HL-60 (cell line): ENCODE measurements around the gene TGM5.

ENCODE experiments used
- DNase-seq, 2 experiments: peaks; one replicate each; pipeline ENCODE4 v3.0.0-alpha.2; 2010 to 2020; ENCODE audit warnings: low read depth in 1 of 2, low spot score in 1 of 2
- H3K27ac ChIP-seq: fragments of 250-450 bp; sonication (Bioruptor Pico); replicated peaks from 2 replicates; pipeline ENCODE4 v1.5.1; 2020; ENCODE audit warnings: mild to moderate bottlenecking, moderate library complexity
- H3K27me3 ChIP-seq: fragments of 250-450 bp; sonication (Bioruptor Pico); 2 replicates; pipeline ENCODE4 v1.5.1; 2021; ENCODE audit warnings: mild to moderate bottlenecking, moderate library complexity; ENCODE audit not compliant: insufficient read depth, poor library complexity, severe bottlenecking
- H3K4me3 ChIP-seq: replicated peaks from 2 replicates; pipeline ENCODE4 v1.5.1; 2011; ENCODE audit warnings: mild to moderate bottlenecking, control low read depth, low read length; ENCODE audit not compliant: insufficient read depth
- GABPA ChIP-seq: IDR thresholded peaks from 2 replicates; pipeline ENCODE4 v1.6.1; 2012; ENCODE audit warnings: low read depth
- POLR2AphosphoS5 ChIP-seq: IDR thresholded peaks from 2 replicates; pipeline ENCODE4 v1.6.1; 2012; ENCODE audit warnings: low read depth
- SPI1 ChIP-seq: IDR thresholded peaks from 2 replicates; pipeline ENCODE4 v1.6.1; 2012; ENCODE audit warnings: low read depth, mild to moderate bottlenecking, borderline replicate concordance
- TF ChIP-seq, protein P1 (sequence below): IDR thresholded peaks from 2 replicates; pipeline ENCODE4 v1.6.1; 2012; ENCODE audit warnings: low read depth; ENCODE audit not compliant: insufficient replicate concordance
- TF ChIP-seq, protein P2 (sequence below): IDR thresholded peaks from one replicate; pipeline ENCODE4 v1.5.1; 2011; ENCODE audit warnings: low read length, control low read depth, inconsistent platforms; ENCODE audit not compliant: insufficient read depth

Gene TGM5

DNA sequence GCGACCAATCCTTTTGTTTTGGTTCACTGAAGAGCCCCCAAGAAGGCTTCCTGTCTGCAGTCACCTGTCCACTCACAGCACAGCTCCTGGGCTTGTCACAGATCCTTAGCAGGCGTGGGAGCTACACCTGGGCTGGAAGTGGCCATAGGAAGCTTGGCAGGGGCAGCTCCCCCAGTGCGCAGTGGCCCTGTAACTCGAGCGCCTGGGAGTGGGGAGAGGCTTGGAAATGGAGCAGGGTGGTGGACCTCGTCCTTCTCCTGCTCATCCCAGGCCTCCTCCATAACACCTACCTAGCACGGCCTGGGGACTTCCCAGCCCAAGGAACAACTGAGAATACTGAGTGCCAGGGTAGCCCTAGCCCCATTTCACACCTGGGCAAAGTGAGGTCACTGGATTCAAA, 19.3 kb upstream of the TGM5 start:
- Histone ChIP-seq H3K27me3 (no peaks in the 10 kb centered on the region), H3K27ac (no peak overlapping the region), H3K4me3 (no peak overlapping the region)
- DNase-seq: no peak
- TF ChIP-seq SPI1 (no peak), POLR2AphosphoS5 (no peak), GABPA (no peak)
- TF ChIP-seq, protein P1, sequence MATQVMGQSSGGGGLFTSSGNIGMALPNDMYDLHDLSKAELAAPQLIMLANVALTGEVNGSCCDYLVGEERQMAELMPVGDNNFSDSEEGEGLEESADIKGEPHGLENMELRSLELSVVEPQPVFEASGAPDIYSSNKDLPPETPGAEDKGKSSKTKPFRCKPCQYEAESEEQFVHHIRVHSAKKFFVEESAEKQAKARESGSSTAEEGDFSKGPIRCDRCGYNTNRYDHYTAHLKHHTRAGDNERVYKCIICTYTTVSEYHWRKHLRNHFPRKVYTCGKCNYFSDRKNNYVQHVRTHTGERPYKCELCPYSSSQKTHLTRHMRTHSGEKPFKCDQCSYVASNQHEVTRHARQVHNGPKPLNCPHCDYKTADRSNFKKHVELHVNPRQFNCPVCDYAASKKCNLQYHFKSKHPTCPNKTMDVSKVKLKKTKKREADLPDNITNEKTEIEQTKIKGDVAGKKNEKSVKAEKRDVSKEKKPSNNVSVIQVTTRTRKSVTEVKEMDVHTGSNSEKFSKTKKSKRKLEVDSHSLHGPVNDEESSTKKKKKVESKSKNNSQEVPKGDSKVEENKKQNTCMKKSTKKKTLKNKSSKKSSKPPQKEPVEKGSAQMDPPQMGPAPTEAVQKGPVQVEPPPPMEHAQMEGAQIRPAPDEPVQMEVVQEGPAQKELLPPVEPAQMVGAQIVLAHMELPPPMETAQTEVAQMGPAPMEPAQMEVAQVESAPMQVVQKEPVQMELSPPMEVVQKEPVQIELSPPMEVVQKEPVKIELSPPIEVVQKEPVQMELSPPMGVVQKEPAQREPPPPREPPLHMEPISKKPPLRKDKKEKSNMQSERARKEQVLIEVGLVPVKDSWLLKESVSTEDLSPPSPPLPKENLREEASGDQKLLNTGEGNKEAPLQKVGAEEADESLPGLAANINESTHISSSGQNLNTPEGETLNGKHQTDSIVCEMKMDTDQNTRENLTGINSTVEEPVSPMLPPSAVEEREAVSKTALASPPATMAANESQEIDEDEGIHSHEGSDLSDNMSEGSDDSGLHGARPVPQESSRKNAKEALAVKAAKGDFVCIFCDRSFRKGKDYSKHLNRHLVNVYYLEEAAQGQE: no peak
- TF ChIP-seq, protein P2, sequence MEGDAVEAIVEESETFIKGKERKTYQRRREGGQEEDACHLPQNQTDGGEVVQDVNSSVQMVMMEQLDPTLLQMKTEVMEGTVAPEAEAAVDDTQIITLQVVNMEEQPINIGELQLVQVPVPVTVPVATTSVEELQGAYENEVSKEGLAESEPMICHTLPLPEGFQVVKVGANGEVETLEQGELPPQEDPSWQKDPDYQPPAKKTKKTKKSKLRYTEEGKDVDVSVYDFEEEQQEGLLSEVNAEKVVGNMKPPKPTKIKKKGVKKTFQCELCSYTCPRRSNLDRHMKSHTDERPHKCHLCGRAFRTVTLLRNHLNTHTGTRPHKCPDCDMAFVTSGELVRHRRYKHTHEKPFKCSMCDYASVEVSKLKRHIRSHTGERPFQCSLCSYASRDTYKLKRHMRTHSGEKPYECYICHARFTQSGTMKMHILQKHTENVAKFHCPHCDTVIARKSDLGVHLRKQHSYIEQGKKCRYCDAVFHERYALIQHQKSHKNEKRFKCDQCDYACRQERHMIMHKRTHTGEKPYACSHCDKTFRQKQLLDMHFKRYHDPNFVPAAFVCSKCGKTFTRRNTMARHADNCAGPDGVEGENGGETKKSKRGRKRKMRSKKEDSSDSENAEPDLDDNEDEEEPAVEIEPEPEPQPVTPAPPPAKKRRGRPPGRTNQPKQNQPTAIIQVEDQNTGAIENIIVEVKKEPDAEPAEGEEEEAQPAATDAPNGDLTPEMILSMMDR: no peak

DNA sequence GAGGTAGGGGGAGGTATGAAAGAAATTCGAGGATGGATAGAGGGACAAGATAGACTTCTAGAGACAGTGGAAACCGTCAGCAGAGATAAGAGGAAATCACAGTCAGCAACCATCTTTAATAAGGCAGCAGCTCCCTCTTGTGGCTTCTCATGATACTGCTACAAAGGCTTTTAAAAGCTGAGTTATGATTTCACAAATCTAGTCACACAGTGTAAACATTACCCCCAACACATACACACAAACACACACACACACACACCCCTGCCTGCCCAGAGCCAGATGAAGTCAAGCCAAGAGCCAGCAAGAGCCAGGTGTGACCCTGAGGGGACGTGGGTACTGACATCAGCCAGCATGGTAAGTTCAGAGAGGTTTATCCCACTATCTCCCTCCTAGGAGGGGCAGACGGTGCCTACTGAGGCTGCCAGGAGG, 18.9 kb upstream of the TGM5 start:
- Histone ChIP-seq H3K4me3 (no peak overlapping the region), H3K27ac (no peak overlapping the region), H3K27me3 (no peaks in the 10 kb centered on the region)
- peak; percentile 40; the same call in 1 of the 2 replicates for TF ChIP-seq SPI1
- TF ChIP-seq, protein P2: peak; percentile 85
- TF ChIP-seq GABPA: no peak
- peak; percentile 24 to 71 for DNase-seq

DNA sequence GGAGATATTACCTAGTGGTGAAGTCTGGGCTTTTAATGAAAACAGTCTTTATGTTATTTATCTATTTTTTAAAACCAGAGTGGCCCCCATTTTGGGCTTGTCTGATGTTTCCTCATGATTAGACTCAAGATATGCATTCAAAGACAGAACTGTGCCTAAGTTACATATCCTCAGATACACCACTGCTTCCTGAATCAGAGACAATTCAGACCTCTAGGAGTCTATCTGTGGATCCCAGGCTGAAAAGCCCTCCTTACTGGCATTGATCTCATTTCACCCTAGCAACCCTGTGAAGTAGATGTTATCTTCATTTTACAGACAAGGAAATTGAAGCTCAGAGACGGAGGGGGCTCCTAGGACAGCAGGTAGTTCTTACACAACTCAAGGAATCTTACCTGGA, 16.8 kb upstream of the TGM5 start:
- Histone ChIP-seq H3K27ac (no peak overlapping the region), H3K4me3 (no peak overlapping the region), H3K27me3 (no peaks in the 10 kb centered on the region)
- DNase-seq: no peak
- TF ChIP-seq GABPA (no peak), SPI1 (no peak), POLR2AphosphoS5 (no peak)
- TF ChIP-seq, protein P1: no peak
- TF ChIP-seq, protein P2: no peak

DNA sequence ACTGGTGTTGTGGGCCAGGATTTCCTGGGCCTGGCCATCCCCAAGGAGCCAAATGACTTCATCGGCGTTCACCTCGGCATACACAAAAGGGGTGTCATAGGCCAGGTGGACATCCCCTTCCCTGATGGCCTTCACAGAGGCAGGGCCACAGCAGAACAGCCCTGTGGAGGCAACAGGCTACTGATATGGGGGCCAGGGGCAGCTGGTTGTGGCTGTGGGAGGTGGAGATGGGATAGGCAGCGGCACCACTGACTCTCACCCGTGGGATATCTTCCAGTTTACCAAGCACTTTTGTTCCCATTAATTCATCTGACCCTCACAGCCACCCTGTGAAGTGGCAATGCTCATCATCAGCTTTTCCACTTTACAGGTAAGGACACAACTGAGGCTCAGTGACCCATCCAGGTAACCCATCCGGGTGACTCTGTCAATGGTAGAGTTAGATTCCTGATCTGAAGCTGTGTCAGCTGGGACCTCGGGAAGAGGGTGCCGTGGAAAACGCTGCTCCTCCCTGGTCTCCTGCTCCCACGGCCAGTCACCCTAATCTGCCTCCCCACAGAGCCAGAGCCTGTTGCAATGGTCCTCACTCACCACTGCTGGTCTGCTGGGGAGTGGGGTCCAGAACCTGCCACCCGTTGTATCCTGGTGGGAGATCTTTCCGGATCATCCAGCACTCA, 15.3 kb upstream of the TGM5 start:
- DNase-seq: no peak
- Histone ChIP-seq H3K4me3 (no peak overlapping the region), H3K27ac (no peak overlapping the region), H3K27me3 (no peaks in the 10 kb centered on the region)
- TF ChIP-seq SPI1: no peak
- TF ChIP-seq POLR2AphosphoS5: no peak
- TF ChIP-seq, protein P1: no peak
- TF ChIP-seq GABPA: no peak
- TF ChIP-seq, protein P2: no peak
